Vagina (tissue), 2 donors: ENCODE data around the gene GAGE12J. TPM values are rescaled to one million over a fixed set of nuclear protein-coding genes. Genes with fewer than 3 reads are reported as not detected.
"Not testable (repeated sequence)": the region's sequence is repeated elsewhere in the genome, so short reads cannot be mapped to it uniquely, and the experiment has no call there.

Experiments used
- DNase-seq, 2 donors: peaks; one replicate each; pipeline ENCODE4 v3.0.0-alpha.2; 2017; ENCODE audit errors: extremely low spot score in 2 of 2
- H3K27ac ChIP-seq: fragments of 200-600 bp; sonication (generic); one replicate; pipeline ENCODE4 v1.5.1; 2019
- H3K27me3 ChIP-seq: fragments of 200-600 bp; sonication (generic); one replicate; pipeline ENCODE4 v1.5.1; 2019
- H3K36me3 ChIP-seq, 2 donors: fragments of 200-600 bp; sonication (generic); one replicate each; pipeline ENCODE4 v1.5.1; 2017 to 2019
- H3K4me1 ChIP-seq: fragments of 200-600 bp; sonication (generic); one replicate; pipeline ENCODE4 v1.5.1; 2019
- H3K4me3 ChIP-seq, 2 donors: fragments of 200-600 bp; sonication (generic); 1 replicate in 1 of 2; 2 replicates in 1 of 2; pipeline ENCODE4 v1.5.1; 2016 to 2019
- H3K9me3 ChIP-seq: fragments of 200-600 bp; sonication (generic); one replicate; pipeline ENCODE4 v1.5.1; 2019
- POLR2A ChIP-seq, 2 donors: fragments of 450-650 bp; IDR thresholded peaks; one replicate each; pipeline ENCODE4 v1.6.1; 2017; ENCODE audit warnings: antibody characterized with exemption in 2 of 2, mild to moderate bottlenecking in 2 of 2, moderate library complexity in 2 of 2
- POLR2AphosphoS5 ChIP-seq, 2 donors: sonication (generic); formaldehyde crosslinking; IDR thresholded peaks; one replicate each; pipeline ENCODE4 v1.9.0; 2017; ENCODE audit warnings: antibody characterized with exemption in 2 of 2, mild to moderate bottlenecking in 2 of 2, low read depth in 1 of 2; ENCODE audit not compliant: insufficient read depth in 1 of 2
- intact Hi-C: fragments of 100-400 bp; cut with DNase I; formaldehyde crosslinking; loops from one replicate; pipeline ENCODE4 v1.15.1; 2023
- total RNA-seq: library from RNA; depleted of rRNA; stranded (reverse); fragments of >200 nt; gene quantifications from one replicate; pipeline ENCODE4 v1.2.3, GENCODE V29; 2016
- TF ChIP-seq, protein P1 (sequence below), 3 experiments: fragments of 450-650 bp in 2 of 3; fragments of 200-600 bp in 1 of 3; sonication (generic) in 1 of 3; IDR thresholded peaks; one replicate each; pipeline ENCODE4 v1.5.1; 2017 to 2019; ENCODE audit warnings: antibody characterized with exemption in 3 of 3, mild to moderate bottlenecking in 2 of 3, moderate library complexity in 2 of 3

The GAGE12J gene
- total RNA-seq, 1 donor from 2014 or later, result not detected

DNA sequence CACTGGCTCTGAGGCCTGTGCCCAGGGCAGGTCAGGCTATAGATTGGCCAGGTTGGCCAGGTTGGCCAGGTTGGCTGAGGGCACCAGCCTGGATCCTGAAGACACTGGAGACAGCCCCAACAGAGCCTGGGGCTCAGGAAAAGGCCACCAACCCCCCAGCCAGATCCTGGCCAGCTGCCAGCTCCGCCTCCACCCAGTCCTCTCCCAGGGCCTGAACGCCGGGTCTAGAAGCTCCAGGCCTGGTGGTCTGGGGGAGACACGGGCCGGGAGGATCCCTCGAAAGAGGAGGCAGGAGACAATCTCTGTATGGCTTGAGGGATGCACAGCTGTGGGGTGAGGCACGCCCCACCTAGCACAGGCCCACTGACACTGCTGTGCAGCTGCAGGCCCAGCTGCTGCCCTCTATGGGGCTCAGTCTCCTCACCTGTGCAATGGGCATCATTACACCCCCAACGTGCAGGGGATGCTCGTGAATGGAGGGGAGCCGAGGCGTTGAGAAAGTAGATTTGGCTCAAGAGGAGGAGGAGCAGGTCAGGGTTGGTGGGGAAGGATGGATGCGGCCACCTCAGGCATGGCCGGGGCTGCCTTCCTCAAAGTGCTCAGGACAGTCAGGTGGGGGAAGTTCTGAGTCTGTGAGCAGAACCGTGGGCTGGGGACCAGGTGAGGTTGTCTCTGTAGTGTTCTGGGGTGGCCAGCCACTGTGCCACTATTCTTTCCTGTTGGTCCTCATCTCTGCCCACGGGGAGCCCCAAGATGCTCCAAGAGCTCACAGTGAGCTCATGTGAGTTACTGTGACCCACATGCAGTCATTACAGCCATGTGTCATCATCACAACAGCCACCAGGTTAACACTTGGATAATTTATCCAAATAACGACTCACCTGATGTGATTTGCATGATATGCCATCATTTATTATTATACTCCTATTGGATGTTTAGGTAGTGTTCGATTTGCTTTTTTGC lies 29.2 kb upstream of the GAGE12J start:
- H3K27ac ChIP-seq, result no peak overlapping the region

DNA sequence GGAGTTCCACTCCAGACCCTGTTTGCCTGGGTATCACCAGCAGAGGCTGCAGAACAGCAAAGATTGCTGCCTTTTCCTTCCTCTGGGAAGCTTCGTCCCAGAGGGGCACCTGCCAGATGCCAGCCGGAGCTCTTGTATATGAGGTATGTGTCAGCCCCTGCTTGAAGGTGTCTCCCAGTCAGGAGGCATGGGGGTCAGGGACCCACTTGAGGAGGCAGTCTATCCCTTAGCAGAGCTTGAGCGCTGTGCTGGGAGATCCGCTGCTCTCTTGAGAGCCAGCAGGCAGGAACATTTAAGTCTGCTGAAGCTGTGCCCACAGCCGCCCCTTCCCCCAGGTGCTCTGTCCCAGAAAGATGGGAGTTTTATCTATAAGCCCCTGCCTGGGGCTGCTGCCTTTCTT lies 22.5 kb upstream of the GAGE12J start:
- H3K27me3 ChIP-seq, H3K36me3 ChIP-seq, DNase-seq, H3K27ac ChIP-seq, H3K4me1 ChIP-seq, intact Hi-C loops, H3K4me3 ChIP-seq, H3K9me3 ChIP-seq: not testable (repeated sequence)

More for the DNA sequence above, 29.2 kb upstream of the GAGE12J start:
- intact Hi-C loops, result no loop called here
- H3K36me3 ChIP-seq, result no peaks in the 10 kb centered on the region
- H3K27me3 ChIP-seq, result no peaks in the 10 kb centered on the region
- no peaks in the 10 kb centered on the region for H3K9me3 ChIP-seq
- no peak overlapping the region for H3K4me3 ChIP-seq
- no peak for DNase-seq
- no peak for TF ChIP-seq POLR2A (IDR thresholded peaks at IDR 0.05)
- TF ChIP-seq POLR2AphosphoS5 (IDR thresholded peaks at IDR 0.05; ENCODE audit: insufficient read depth in 1 of 2, low read depth in 1 of 2), result no peak
- TF ChIP-seq, protein P1, sequence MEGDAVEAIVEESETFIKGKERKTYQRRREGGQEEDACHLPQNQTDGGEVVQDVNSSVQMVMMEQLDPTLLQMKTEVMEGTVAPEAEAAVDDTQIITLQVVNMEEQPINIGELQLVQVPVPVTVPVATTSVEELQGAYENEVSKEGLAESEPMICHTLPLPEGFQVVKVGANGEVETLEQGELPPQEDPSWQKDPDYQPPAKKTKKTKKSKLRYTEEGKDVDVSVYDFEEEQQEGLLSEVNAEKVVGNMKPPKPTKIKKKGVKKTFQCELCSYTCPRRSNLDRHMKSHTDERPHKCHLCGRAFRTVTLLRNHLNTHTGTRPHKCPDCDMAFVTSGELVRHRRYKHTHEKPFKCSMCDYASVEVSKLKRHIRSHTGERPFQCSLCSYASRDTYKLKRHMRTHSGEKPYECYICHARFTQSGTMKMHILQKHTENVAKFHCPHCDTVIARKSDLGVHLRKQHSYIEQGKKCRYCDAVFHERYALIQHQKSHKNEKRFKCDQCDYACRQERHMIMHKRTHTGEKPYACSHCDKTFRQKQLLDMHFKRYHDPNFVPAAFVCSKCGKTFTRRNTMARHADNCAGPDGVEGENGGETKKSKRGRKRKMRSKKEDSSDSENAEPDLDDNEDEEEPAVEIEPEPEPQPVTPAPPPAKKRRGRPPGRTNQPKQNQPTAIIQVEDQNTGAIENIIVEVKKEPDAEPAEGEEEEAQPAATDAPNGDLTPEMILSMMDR (IDR thresholded peaks at IDR 0.05), result no peak
- no peaks in the 10 kb centered on the region for H3K4me1 ChIP-seq

DNA sequence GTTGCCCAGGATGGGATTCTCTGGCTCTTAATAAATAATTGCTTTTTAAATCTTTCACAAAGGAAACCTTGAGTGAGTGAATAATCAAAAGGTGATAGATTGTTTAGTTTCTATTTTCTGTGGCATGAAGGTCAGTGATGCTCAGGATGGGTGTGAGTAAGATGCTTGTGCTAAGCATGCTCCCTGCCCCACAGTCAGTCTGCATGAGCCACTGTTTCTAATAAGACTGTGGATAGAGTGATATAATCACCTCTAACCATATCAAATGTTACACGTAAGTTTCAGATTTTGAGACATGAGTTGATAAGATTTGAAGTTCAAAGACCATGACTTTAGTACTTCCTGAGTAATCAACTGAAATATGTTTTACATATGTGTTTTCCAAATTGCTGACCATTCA lies 21.1 kb upstream of the GAGE12J start:
- Histone ChIP-seq H3K4me1 (no peaks in the 10 kb centered on the region), H3K4me3 (no peak overlapping the region), H3K27ac (no peak overlapping the region), H3K27me3 (no peaks in the 10 kb centered on the region), H3K36me3 (no peaks in the 10 kb centered on the region), H3K9me3 (no peaks in the 10 kb centered on the region)
- DNase-seq, result no peak
- intact Hi-C loops, result no loop called here
- TF ChIP-seq POLR2A (IDR thresholded peaks at IDR 0.05), result no peak
- TF ChIP-seq, protein P1 (IDR thresholded peaks at IDR 0.05), result no peak
- TF ChIP-seq POLR2AphosphoS5 (IDR thresholded peaks at IDR 0.05; ENCODE audit: insufficient read depth in 1 of 2, low read depth in 1 of 2), result no peak

DNA sequence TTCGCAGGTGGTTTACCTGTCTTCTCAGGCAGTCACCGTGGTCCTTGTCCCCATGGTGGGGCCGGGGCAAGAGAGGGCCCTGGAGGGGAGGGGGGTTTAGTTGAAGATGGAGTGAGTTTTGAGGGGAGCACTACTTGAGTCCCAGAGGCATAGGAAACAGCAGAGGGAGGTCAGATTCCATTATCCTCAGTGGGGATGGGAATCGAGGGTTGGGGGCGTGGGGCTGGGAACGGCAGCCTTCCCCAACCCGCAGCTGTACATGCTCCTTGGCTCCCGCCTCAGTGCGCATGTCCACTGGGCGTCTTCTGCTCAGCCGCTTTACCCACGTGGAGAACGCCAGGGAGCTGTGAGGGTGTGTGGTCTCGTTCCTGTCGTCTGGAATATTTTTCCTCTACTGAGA lies 18.5 kb upstream of the GAGE12J start, which contains the start of gene GAGE10:
GAGE10 (plus strand) TSS at position 301 of the 400 bp plus-strand sequence. CDS start 1,214 bp downstream, outside the sequence.
- TF ChIP-seq POLR2AphosphoS5 (IDR thresholded peaks at IDR 0.05; ENCODE audit: insufficient read depth in 1 of 2, low read depth in 1 of 2), result no peak
- TF ChIP-seq POLR2A (IDR thresholded peaks at IDR 0.05), result no peak
- TF ChIP-seq, protein P1 (IDR thresholded peaks at IDR 0.05), result no peak
- Histone ChIP-seq H3K36me3 (no peaks in the 10 kb centered on the region), H3K27me3 (no peaks in the 10 kb centered on the region), H3K4me3 (no peak within 1 kb of the TSS), H3K9me3 (no peaks in the 10 kb centered on the region), H3K27ac (no peak within 1 kb of the TSS), H3K4me1 (peaks cover under 1% of the 10 kb centered on the region)
- intact Hi-C loops, result no loop called here
- DNase-seq, result no peak

DNA sequence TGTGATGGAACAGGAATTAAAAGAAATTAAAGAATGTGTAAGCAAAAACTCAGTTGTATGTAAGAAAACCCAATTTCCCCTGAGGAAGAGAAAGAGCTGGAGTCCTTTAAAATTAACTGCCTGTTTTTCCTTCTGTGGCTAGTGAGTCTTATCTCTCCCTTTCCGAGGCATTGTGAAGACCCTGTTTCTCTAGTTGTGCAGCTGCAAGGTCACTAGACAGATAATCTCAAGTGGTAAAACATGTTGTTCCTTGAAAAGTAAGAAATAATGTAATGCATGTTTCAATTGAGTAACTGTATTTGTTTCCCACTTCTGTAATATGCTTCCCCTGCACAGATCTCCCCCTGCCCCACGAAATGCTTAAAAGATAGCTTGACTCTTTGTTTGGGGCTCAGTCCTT lies 14.1 kb upstream of the GAGE12J start:
- not testable (repeated sequence) for H3K27me3 ChIP-seq, H3K9me3 ChIP-seq, DNase-seq

More for the DNA sequence above, 14.1 kb upstream of the GAGE12J start:
- H3K4me3 ChIP-seq, H3K27ac ChIP-seq, intact Hi-C loops, H3K36me3 ChIP-seq: not testable (repeated sequence)
- H3K4me1 ChIP-seq, result peaks cover 22% of the 10 kb centered on the region
